GM10266 (cell line): ENCODE data around the gene FGR.

Source experiments
- DNase-seq: peaks from one replicate; pipeline ENCODE4 v3.0.0; 2012; ENCODE audit errors: extremely low spot score
- CTCF ChIP-seq: IDR thresholded peaks from 2 replicates; pipeline ENCODE4 v1.5.1; 2012; ENCODE audit warnings: mild to moderate bottlenecking, low read depth; ENCODE audit not compliant: control insufficient read depth, insufficient read depth; ENCODE audit errors: missing control alignments

FGR gene

DNA sequence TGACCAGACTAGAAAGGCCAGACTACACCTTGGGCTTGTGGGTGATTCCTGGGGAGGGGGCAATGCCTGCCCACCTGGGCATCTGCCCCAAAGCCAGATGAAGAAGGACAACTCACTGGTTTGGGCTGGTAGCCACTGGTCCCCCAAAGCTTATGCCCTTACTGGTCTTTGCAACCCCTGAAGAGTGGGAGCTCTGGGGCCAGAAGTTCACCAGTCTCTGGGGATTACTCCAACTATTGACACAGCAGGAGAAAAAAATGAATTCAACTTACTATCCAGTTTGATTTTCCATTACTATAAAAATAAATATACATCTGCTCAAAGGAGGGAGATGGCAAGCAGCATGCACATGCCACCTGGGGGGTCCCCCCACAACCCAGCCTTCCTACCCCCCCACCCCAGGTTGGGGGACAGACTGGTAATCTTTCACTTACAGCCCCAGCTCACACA lies 33.6 kb downstream of the FGR start:
- TF ChIP-seq CTCF, result no peak
- DNase-seq, result no peak

DNA sequence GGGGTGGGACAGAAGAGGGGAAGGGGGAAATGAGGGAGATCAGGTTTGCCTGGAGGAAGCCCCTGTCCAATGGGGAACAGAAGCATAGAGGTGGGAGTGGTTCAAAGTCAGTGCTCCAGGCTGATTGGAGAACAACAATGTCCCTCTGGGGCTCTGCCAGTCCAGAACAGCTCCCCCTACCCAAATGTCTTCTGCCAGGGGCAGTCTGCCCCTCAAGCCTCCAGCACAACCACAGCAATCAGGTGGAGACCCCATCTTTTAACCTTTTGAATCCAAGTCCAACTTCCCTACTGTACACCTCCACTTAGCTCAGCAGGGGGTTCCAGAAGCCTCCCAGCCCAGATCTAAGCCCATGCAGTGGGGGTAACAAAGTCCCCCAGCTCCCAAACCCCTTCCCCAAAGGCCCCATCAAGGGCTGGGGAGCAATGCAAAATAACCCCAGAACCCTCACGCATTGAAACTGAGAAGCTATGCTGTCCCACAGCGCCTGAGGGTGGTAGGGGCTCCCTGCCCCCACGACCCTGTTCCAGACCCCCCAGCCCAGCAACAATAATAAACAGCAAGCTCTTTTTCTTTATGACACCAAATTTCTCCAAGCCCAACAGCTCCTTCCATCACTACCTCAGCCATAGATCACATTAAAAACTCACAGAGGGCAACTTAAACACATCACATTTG lies 34.3 kb downstream of the FGR start:
- TF ChIP-seq CTCF, result no peak
- no peak for DNase-seq

- no peak for DNase-seq
- no peak for TF ChIP-seq CTCF
Measured at GRCh38 chr1:27599605-27600497, 35.1 kb downstream of the FGR start.

- DNase-seq, result no peak
Measured at GRCh38 chr1:27598902-27599528, 36.0 kb downstream of the FGR start.

GRCh38 chr1:27598295-27598687 lies 36.7 kb downstream of the FGR start:
- TF ChIP-seq CTCF, result no peak
- DNase-seq, result no peak

More at GRCh38 chr1:27598902-27599528, 36.0 kb downstream of the FGR start:
- no peak for TF ChIP-seq CTCF

DNA sequence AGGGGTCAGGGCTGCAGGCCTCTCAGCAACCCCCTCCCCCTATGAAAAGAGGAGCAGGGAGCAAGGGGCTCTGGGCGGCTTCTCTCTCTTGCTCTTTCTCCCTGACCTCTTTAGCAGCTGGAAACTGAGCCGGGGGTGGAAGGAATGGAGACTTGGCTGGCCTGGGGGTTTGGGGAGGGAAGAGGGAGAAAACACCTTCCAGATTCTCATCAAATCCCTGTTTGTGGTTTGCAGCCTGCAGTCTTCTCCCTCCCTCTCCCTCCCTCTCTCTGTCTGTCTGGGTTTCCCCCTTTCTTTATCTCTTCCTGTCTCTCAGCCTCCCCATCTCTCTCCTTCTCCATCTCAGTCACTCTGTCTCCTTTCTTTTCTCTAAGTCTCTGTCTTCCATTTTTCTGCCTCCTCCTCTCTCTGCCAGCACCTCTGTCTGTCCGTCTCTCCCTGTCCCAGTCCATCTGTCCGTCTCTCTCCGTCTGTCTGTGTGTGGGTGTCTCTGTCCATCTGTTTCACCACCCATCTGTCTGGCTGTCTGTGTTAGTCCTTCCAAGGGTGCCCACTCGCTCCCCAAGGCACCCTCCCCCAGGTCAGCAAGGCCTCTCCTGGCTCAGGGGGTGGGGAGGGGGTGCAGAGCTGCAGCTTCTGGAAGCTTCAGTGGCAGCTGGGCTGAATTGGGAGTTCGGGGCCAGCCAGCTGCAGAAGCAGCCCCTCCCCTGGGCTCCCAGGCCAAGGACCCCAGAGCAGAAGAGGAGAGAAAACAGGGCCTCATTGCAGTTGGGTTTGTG lies 37.3 kb downstream of the FGR start:
- TF ChIP-seq CTCF, result no peak
- no peak for DNase-seq
